ES-I3 (cell line): ENCODE measurements around the gene ITPKB.

Experiments
- H3K36me3 ChIP-seq: 2 replicates; pipeline ENCODE4 v1.6.1; 2013; ENCODE audit warnings: mild to moderate bottlenecking, low read length, control low read depth, moderate library complexity; ENCODE audit not compliant: insufficient read depth
- H3K4me1 ChIP-seq: 2 replicates; pipeline ENCODE4 v1.6.1; 2013; ENCODE audit warnings: mild to moderate bottlenecking, control low read depth, low read length; ENCODE audit not compliant: insufficient read depth
- H3K9ac ChIP-seq: 2 replicates; pipeline ENCODE4 v1.6.1; 2013; ENCODE audit warnings: low read depth, mild to moderate bottlenecking, low read length, moderate library complexity
- H3K9me3 ChIP-seq: 2 replicates; pipeline ENCODE4 v1.6.1; 2013; ENCODE audit warnings: mild to moderate bottlenecking, low read length, moderate library complexity; ENCODE audit not compliant: control insufficient read depth, insufficient read depth

The ITPKB gene

GRCh38 chr1:226649244-226649643, 89.8 kb downstream of the ITPKB start:
- H3K9me3 ChIP-seq: no peaks in the 10 kb centered on the region
- peaks cover 11% of the 10 kb centered on the region for H3K4me1 ChIP-seq
- no peaks in the 10 kb centered on the region for H3K36me3 ChIP-seq
- H3K9ac ChIP-seq: no peak overlapping the region

DNA sequence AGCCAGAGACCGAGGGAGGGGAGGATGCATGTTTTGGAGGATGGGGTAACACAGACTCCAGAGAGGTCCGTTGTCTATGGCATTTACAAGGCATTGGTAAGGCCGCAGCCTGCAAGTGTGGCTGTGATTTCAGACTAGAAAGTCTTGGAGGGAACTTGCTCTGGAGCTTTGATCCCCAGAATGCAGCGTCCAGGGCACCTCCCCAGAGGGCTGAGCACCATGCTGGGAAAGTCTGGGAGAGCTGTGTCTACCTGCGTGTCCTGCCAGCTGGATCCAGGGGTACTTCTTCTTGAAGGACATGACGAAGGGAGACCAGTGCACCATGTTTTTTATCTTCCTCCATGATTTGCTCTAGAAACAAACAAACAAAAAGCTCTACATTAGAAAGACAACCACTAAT, 90.7 kb downstream of the ITPKB start:
- Histone ChIP-seq H3K9me3 (no peaks in the 10 kb centered on the region), H3K9ac (no peak overlapping the region), H3K36me3 (no peaks in the 10 kb centered on the region), H3K4me1 (peaks cover 14% of the 10 kb centered on the region)

DNA sequence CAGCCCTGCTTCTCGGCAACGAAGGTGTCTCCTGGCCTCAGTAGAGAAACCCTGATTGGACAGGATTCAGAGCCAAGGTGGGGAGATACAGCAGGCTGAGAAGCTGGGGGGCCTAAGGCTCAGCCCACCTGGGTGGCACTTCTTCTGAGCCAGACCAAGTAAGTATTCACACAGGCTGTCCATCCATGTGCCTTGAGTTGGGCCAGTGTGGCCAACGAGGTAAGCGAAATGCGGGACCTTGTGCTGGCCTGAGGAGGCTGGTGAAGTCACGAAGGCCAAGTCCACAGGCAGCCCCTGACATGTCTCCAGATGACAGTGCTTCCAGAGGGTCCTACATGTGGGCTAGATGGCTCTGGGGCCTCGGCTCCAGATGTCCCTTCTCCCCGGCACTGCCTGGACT, 91.4 kb downstream of the ITPKB start:
- H3K36me3 ChIP-seq: no peaks in the 10 kb centered on the region
- H3K9me3 ChIP-seq: no peaks in the 10 kb centered on the region
- H3K4me1 ChIP-seq: peaks cover 15% of the 10 kb centered on the region
- no peak overlapping the region for H3K9ac ChIP-seq

- H3K36me3 ChIP-seq: no peaks in the 10 kb centered on the region
Measured at GRCh38 chr1:226646870-226647449, 92.1 kb downstream of the ITPKB start.

DNA sequence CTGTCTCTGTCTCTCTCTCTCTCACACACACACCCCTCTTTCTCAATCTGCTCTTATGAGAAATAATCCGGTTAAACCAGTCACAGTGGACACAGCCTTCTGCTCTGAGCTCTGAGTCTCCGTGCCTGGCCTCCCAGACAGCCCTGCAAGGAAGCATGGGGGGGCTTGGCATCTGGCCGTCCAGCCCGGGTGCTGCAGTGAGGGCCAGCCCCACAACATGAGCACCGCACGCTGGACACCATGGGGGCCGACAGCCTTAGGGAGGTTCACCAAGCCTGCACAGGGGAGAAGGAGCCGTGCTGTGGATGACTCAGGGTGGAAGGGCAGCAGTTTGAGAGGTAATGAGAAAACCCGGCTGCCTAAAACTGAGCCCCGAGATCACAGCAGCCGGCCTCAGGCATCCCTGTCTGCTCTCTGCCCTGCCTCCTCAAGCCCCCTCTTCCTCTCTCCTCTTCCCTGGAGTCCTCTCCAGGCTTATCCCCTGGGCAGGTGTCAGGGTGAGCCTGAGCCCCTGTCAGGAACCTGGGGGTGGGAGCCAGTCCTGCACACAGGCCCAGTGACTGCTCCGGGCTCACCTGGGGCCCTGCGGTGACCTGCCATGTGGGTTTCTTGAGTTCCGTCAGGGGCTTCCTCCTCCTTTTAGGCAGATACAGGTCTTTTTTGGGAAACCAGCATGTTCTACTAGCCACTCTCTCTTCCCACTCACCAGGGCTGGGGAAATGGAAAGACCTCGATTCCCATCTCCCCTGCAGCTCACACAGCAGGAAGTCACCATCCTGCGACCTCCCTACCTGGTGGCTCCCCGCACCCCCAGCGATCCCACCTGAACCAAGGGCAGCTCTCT, 92.8 kb downstream of the ITPKB start:
- H3K4me1 ChIP-seq: peaks cover 15% of the 10 kb centered on the region
- H3K9ac ChIP-seq: no peak overlapping the region
- no peaks in the 10 kb centered on the region for H3K36me3 ChIP-seq
- no peaks in the 10 kb centered on the region for H3K9me3 ChIP-seq

More at GRCh38 chr1:226646870-226647449, 92.1 kb downstream of the ITPKB start:
- H3K4me1 ChIP-seq: peaks cover 15% of the 10 kb centered on the region
- no peaks in the 10 kb centered on the region for H3K9me3 ChIP-seq
- no peak overlapping the region for H3K9ac ChIP-seq

DNA sequence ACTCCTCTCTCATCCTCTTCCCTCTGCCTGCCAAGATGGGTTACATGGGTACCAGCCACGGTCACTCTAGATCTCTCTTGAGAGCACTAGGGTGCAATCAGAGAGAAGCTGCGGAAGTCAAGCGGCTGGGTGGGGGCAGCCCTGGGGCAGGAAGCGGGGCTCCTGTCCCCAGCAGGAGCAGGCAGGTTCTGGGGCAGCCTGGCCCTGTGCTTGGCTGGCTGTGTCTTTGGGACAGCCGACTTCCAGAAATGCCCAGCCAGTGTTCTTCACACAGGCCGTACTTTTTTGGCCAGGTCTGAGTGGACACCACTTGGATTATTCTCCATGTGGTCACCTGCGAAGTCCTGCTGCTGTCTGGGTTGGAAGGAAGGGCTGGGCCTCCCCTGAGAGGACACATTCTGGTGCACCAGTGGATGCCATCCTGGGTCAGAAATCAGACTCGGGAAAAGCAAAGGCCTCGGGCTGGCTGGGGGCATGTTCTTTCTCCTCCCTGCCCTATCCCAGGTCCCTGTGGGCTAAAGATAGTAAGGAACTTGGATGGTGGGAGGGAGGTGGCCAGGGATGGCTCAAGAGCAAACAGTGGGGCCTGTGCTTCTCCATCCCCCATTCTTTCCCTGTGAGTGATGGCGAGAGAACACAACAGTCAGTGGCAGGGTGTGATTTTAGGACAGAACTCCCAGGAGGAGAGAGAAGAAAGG, 93.7 kb downstream of the ITPKB start:
- H3K9ac ChIP-seq: no peak overlapping the region
- H3K4me1 ChIP-seq: peaks cover 15% of the 10 kb centered on the region
- no peaks in the 10 kb centered on the region for H3K36me3 ChIP-seq
- H3K9me3 ChIP-seq: no peaks in the 10 kb centered on the region

DNA sequence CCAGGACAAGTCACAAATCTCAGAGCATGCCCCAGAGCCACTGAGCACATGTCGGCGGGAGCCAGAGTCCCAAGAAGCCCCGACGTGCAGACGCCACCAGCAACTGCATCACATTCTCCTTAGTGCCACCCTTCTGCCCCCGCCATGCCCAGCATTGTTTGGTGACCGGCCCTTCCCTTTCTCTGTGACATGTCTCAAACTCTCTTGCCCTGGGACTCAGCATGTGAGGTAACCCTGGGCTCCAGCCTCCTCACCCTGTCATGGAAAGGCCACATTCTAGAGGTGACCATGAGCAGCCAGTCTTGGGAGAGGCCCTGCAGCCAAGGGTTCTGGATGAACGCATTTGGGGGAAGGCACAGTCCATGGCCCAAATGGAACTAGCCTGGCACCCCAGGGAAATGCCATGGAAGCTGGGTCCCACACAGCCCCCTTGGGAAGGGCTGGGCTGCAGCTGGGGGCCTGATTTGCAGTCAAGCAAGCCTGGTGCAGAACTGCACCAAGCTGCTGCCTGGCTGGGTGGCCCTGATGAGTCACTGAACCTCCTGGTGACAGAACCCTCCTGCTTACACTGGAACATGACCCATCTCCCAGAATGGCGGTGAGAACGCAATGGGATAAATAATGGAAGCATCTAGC, 94.4 kb downstream of the ITPKB start:
- no peak overlapping the region for H3K9ac ChIP-seq
- no peaks in the 10 kb centered on the region for H3K9me3 ChIP-seq
- H3K4me1 ChIP-seq: peaks cover 15% of the 10 kb centered on the region
- H3K36me3 ChIP-seq: no peaks in the 10 kb centered on the region

DNA sequence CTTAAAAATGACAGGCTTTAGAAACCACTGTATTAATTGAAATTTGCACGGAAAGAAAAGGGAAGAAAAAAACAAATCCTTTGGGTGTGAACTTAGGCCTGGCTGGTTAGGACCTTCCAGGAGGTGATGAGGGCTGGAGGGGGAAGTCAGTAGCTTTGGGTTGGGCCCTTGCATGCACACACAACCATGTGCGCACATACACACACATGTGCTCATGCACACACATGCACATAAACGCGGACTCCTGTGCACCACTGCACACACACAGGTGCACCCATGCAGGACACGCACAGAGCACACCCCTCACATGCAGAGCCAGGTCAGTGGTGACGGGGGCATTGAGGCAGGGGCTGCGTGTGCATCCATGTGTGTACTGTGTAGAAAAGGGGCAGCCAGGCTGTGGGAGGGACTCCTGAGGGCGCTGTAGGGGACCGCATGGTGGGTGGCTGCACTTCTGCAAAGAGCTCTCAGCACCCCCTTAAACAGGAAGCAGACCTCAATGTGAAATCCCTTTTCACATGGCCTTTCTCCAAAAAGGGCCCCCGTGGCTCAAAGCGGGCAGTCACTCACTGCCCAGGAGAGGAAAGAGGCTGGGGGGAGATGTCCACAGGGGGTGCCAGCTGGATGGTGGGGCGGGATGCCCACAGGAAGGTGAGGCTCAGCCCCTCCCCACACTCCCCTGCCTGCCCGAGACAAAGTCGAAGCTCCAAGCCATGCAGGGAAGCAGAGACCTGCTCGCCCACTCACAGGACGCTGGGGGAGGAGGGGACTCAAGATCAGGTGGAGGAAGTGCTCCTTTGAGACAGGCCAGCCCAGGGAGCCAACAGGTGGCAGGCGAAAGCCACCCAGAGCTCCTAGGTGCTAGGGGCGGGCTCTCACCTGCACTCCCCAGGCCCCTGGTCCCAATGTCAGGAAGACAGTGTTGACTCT, 95.2 kb downstream of the ITPKB start:
- Histone ChIP-seq H3K9ac (no peak overlapping the region), H3K36me3 (no peaks in the 10 kb centered on the region), H3K9me3 (no peaks in the 10 kb centered on the region), H3K4me1 (peaks cover 15% of the 10 kb centered on the region)

GRCh38 chr1:226643177-226643576, 95.9 kb downstream of the ITPKB start:
- no peak overlapping the region for H3K9ac ChIP-seq
- H3K4me1 ChIP-seq: peaks cover 15% of the 10 kb centered on the region
- H3K9me3 ChIP-seq: no peaks in the 10 kb centered on the region
- H3K36me3 ChIP-seq: no peaks in the 10 kb centered on the region

DNA sequence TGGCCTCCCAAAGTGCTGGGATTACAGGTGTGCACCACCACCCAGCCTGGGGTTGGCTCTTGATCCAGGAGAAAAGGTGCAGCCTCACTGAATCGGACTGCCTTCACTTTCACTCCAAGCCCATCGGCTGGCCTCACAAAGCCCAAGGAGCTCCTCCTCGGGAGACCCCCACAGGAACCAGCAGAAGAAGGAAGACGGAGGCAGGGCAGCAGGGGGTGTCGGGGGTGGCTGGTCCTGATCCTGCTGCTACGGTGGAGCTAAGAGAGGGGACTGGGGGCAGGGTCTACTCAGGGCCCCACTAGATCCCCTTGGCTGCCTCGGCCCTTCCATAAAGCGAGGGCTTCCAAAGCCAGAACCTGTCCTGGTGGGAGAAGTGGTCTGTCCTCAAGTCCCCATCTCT, 96.7 kb downstream of the ITPKB start:
- peaks cover 15% of the 10 kb centered on the region for H3K4me1 ChIP-seq
- no peaks in the 10 kb centered on the region for H3K36me3 ChIP-seq

GRCh38 chr1:226641671-226642231, 97.3 kb downstream of the ITPKB start:
- H3K4me1 ChIP-seq: peaks cover 15% of the 10 kb centered on the region
- H3K9ac ChIP-seq: no peak overlapping the region
- no peaks in the 10 kb centered on the region for H3K36me3 ChIP-seq
- H3K9me3 ChIP-seq: no peaks in the 10 kb centered on the region

More for the DNA sequence above, 96.7 kb downstream of the ITPKB start:
- H3K9me3 ChIP-seq: no peaks in the 10 kb centered on the region
- no peak overlapping the region for H3K9ac ChIP-seq

DNA sequence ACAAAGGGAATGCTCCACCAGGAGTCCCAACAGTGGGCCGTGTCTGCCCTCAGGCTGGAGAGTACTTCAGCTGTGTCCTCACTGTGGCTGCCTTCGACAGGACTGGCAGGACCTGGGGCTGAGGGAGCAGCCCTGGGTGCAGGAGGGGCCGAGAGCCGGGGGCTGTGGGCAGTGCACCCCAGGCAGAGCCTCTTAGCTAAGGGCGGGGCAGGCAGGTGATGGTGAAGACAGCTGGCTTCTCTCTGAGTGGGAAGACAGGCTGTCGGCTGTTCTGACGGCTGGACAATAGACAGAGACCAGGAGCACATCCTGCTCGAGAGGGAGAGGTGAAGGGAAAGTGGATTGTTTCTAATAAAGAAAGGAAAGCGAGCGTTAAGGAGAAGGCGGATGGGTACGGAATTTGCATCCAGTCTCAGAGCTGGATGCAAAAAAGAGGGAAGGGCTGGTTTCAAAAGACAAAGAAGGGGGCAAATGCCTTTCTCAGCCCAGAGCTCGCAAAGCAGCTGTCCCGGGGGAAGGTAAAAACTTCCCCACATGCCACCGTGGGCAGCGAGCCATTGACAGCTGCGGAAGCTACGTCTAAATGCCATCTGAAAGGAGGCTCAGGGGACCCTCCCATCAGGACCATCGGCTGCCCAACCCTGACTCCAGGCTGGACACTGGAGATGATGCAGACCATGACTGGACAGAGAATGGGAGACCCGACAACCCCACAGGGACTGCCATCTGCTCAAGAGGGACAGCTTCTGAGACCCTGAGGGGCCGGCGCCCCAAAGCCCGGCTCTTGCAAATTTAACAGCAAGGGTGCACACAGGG, 98.6 kb downstream of the ITPKB start:
- Histone ChIP-seq H3K4me1 (peaks cover 15% of the 10 kb centered on the region), H3K9ac (no peak overlapping the region), H3K36me3 (no peaks in the 10 kb centered on the region), H3K9me3 (no peaks in the 10 kb centered on the region)

DNA sequence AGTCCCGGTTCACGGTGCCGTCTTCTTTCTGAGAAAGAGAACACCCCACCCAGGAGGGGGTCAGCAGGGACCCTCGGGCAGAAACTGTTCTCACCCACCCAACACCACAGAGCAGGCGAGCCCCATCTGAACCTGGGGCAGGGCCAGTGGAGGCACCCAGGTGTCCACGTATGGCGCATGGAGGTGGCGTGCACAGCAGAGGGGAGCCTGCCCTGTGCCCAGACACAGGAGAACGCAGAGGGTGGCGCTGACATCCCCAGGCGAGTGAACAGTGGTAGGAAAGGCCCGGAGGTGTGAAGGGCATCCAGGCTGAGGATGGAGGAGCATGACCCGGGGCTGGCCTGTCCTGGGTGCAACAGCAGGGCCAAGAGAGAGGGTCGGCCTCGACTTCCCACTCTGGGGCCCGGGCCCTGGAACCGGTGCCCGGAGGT, 99.4 kb downstream of the ITPKB start:
- Histone ChIP-seq H3K36me3 (no peaks in the 10 kb centered on the region), H3K9ac (no peak overlapping the region), H3K4me1 (peaks cover 15% of the 10 kb centered on the region), H3K9me3 (no peaks in the 10 kb centered on the region)
